ENCODE data around the gene LAX1.

DNA sequence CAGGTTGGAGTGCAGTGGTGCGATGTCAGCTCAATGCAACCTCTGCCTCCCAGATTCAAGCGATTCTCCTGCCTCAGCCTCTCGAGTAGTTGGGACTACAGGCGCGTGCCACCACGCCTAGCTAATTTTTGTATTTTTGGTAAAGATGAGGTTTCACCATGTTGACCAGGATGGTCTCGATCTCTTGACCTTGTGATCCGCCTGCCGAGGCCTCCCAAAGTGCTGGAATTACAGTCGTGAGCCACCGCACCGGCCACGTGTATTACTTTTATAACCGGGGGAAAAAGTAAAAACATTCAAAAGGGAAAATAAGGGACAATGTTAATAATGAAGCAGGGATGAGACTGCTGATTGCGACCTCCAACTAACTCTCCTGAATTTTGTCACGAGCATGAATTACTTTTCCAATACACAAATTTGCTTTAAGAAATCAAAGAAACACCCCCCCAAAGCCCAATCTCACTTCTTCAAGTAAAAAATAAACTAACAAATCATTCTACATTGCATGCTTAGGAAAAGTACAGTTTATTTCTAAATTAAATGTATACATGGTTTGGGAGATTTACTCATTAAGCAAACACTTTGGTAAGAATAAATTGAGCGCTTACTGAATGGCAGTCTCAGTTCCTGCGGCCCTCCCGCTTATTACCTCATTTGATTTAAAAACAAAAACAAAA, 29.9 kb downstream of the LAX1 start:
- TF ChIP-seq ZNF274 (IDR thresholded peaks at IDR 0.05; ENCODE audit: low read depth, low read length): no peak
- TF ChIP-seq SUZ12 (IDR thresholded peaks at IDR 0.05; ENCODE audit: extremely low read depth, insufficient read depth, insufficient read length): no peak

Measured in NT2/D1 (cell line).